Adrenal gland (tissue), 5 donors: Measurements from ENCODE around the gene SH3BGRL2.

Experiments
- POLR2A ChIP-seq, 2 donors: fragments of 450-650 bp; IDR thresholded peaks; one replicate each; pipeline ENCODE4 v1.6.1; 2017; ENCODE audit warnings: antibody characterized with exemption in 2 of 2, mild to moderate bottlenecking in 2 of 2, moderate library complexity in 1 of 2
- TF ChIP-seq, protein P1 (sequence below), 6 experiments: fragments of 450-650 bp in 4 of 6; fragments of 200-600 bp in 2 of 6; sonication (generic) in 1 of 6; IDR thresholded peaks; 1 replicate in 5 of 6; 2 replicates in 1 of 6; pipeline versions ENCODE4 v1.5.1 to v1.8.0; 2016 to 2021; ENCODE audit warnings: antibody characterized with exemption in 6 of 6, mild to moderate bottlenecking in 2 of 6, moderate library complexity in 1 of 6
- donor health status: DM: no; HTN: no; CAD: no.

DNA sequence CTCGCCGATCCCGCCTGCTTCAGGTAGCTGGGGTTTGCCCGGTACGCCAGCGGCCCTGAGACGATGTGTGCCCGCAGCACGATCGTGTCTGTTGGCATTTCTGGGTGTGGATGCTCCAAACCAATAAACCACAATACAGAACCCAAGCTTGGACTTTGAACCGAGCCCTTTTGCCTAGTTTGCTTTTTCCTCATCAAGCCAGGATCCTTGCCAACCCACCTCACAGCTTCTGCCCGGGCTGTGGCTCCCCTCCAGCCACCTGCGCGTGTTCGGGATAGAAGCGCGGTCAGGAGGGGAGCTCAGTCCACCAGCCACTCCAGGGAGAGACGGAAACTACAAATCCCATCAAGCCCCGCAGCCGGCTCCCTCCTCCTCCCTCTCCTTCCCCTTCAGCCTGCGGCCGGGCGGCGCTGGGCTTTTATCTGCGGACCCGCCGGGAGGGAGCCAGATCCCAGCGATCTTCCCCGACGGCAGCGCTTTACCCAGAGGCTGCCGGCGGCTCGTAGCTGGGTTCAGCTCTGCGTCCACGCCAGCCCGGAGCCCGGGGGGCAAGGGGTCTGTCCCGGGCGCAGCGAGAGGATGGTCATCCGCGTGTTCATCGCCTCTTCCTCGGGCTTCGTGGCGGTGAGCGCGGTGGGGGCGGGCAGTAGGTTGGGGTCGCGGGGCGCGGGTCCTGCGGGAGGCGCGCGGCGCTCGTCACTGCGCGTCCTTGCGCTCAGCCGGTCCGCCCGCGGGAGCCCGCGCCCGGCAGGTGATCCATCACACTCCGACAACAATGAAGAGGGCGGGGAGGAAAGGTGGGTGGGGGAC lies at the start of gene SH3BGRL2:
- TF ChIP-seq POLR2A (IDR thresholded peaks at IDR 0.05), result peak in 1 of 2 donors; percentile 46
- TF ChIP-seq, protein P1, sequence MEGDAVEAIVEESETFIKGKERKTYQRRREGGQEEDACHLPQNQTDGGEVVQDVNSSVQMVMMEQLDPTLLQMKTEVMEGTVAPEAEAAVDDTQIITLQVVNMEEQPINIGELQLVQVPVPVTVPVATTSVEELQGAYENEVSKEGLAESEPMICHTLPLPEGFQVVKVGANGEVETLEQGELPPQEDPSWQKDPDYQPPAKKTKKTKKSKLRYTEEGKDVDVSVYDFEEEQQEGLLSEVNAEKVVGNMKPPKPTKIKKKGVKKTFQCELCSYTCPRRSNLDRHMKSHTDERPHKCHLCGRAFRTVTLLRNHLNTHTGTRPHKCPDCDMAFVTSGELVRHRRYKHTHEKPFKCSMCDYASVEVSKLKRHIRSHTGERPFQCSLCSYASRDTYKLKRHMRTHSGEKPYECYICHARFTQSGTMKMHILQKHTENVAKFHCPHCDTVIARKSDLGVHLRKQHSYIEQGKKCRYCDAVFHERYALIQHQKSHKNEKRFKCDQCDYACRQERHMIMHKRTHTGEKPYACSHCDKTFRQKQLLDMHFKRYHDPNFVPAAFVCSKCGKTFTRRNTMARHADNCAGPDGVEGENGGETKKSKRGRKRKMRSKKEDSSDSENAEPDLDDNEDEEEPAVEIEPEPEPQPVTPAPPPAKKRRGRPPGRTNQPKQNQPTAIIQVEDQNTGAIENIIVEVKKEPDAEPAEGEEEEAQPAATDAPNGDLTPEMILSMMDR (IDR thresholded peaks at IDR 0.05), result no peak
